Fibroblast of lung (primary cell): Measurements from ENCODE around the gene CPTP. TPM values are rescaled to one million over a fixed set of nuclear protein-coding genes. Genes with fewer than 3 reads are reported as not detected.

Experiments
- DNase-seq, 2 donors: peaks; one replicate each; pipeline versions ENCODE4 v3.0.0 to v3.0.0-alpha.2; 2010; ENCODE audit warnings: low read depth in 2 of 2
- H2AFZ ChIP-seq: 2 replicates; pipeline ENCODE4 v1.5.1; 2012; ENCODE audit warnings: low read length, control low read depth, inconsistent platforms
- H3K27ac ChIP-seq: 2 replicates; pipeline ENCODE4 v1.5.1; 2011; ENCODE audit warnings: low read length, control low read depth; ENCODE audit not compliant: insufficient read depth
- H3K27me3 ChIP-seq: 2 replicates; pipeline ENCODE4 v1.5.1; 2011; ENCODE audit warnings: mild to moderate bottlenecking, low read length; ENCODE audit not compliant: control insufficient read depth, insufficient read depth
- H3K36me3 ChIP-seq: 2 replicates; pipeline ENCODE4 v1.5.1; 2011; ENCODE audit warnings: low read length; ENCODE audit not compliant: control insufficient read depth, insufficient read depth
- H3K4me1 ChIP-seq: 2 replicates; pipeline ENCODE4 v1.5.1; 2011; ENCODE audit warnings: low read length; ENCODE audit not compliant: control insufficient read depth, insufficient read depth; ENCODE audit errors: extremely low read depth
- H3K4me2 ChIP-seq: 2 replicates; pipeline ENCODE4 v1.5.1; 2011; ENCODE audit warnings: low read length, control low read depth; ENCODE audit not compliant: insufficient read depth; ENCODE audit errors: extremely low read depth
- H3K4me3 ChIP-seq, 4 experiments: fragments of 200-600 bp in 1 of 4; sonication (generic) in 1 of 4; replicated peaks in 1 of 4; 2 replicates each; pipeline ENCODE4 v1.5.1; 2011 to 2016; ENCODE audit warnings: low read length in 4 of 4, low read depth in 3 of 4, mild to moderate bottlenecking in 3 of 4, control low read depth in 2 of 4, inconsistent platforms in 1 of 4, mixed read lengths in 1 of 4; ENCODE audit not compliant: insufficient read depth in 1 of 4; ENCODE audit errors: control extremely low read depth in 1 of 4
- H3K79me2 ChIP-seq: 2 replicates; pipeline ENCODE4 v1.5.1; 2012; ENCODE audit warnings: mild to moderate bottlenecking, low read length, inconsistent platforms; ENCODE audit not compliant: control insufficient read depth, insufficient read depth
- H3K9ac ChIP-seq: 2 replicates; pipeline ENCODE4 v1.5.1; 2011; ENCODE audit warnings: mild to moderate bottlenecking, low read length, control low read depth; ENCODE audit not compliant: insufficient read depth
- H3K9me3 ChIP-seq: 2 replicates; pipeline ENCODE4 v1.5.1; 2012; ENCODE audit warnings: low read depth, low read length; ENCODE audit not compliant: control insufficient read depth, insufficient read depth
- H4K20me1 ChIP-seq: 2 replicates; pipeline ENCODE4 v1.5.1; 2011; ENCODE audit warnings: low read length; ENCODE audit not compliant: control insufficient read depth, insufficient read depth; ENCODE audit errors: extremely low read depth
- CTCF ChIP-seq, 2 donors: IDR thresholded peaks in 1 of 2; conservative IDR thresholded peaks in 1 of 2; 1 replicate in 1 of 2; 2 replicates in 1 of 2; pipeline ENCODE4 v1.5.1; 2011 to 2012; ENCODE audit warnings: low read length in 2 of 2, control low read depth in 1 of 2, inconsistent platforms in 1 of 2, low read depth in 1 of 2, mild to moderate bottlenecking in 1 of 2
- EZH2 ChIP-seq: IDR thresholded peaks from 2 replicates; pipeline ENCODE4 v1.5.1; 2012; ENCODE audit warnings: low read length, control low read depth, mild to moderate bottlenecking; ENCODE audit errors: missing control alignments
- polyA plus RNA-seq, 2 donors: library from polyadenylated mRNA; depleted of rRNA in 1 of 2; stranded (reverse) in 1 of 2; unstranded in 1 of 2; fragments of >200 nt; gene quantifications; 2 replicates each; pipeline ENCODE4 v1.2.1, GENCODE V29; 2011 to 2012; ENCODE audit warnings: missing spikeins in 1 of 2
- total RNA-seq: library from RNA; depleted of rRNA; stranded (reverse); fragments of >200 nt; gene quantifications from 2 replicates; pipeline ENCODE4 v1.2.1, GENCODE V29; 2014

Gene CPTP
- total and polyA plus RNA-seq, 2 donors (not counting 1 experiment from before 2014, with no cell fraction given): 6.0 to 10.1 TPM

DNA sequence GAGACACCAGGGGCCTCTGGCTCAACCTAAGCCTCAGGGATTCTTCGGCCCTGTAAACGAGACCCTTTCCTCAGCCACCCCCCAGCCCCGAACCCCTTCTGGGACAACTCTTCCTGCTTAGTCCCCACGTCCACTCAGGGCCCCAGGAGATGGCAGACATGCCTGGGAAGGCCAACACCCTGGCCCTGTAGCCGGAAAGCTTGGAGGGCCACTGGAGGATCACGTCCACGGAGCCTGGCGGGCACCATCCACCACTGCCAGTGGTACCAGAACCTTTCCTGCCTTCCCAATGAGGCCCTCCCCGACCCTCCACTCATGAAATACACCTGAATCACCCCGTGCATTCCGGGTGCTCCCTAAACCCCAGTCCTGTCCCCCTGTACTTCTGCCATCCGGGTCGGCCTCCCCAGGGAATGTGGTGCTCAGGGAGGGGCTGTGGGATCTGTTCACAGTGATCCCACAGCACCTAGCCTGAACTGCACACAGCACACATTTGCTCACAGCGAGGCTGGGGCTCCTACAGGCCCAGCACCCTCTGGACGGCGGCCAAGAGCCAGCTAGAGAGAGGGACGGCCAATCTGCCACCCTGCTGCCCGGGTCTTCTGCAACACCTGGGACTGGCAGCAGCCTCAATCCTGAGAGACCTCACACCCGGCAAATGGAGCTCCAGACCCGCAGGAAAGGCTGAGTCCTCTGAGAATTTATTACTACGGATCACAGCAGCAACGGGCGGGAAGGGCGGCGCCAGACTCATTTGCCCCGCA, 48.6 kb downstream of the CPTP start:
- peak overlapping the region; percentile 86 for H3K4me2 ChIP-seq
- peaks cover 26% of the 10 kb centered on the region for H3K79me2 ChIP-seq
- H3K4me1 ChIP-seq: peaks cover 15% of the 10 kb centered on the region
- no peak overlapping the region for H3K27ac ChIP-seq
- H3K27me3 ChIP-seq: no peaks in the 10 kb centered on the region
- no peak for DNase-seq
- H3K9ac ChIP-seq: no peak overlapping the region
- H4K20me1 ChIP-seq: no peaks in the 10 kb centered on the region
- H3K9me3 ChIP-seq: no peaks in the 10 kb centered on the region
- no peak overlapping the region for H2AFZ ChIP-seq
- H3K36me3 ChIP-seq: peaks cover 17% of the 10 kb centered on the region
- no peak for TF ChIP-seq CTCF (conservative IDR thresholded peaks at IDR 0.05 in 1 of 2, IDR thresholded peaks at IDR 0.05 in 1 of 2; ENCODE audit: low read depth in 1 of 2, low read length in 2 of 2)
- no peak for TF ChIP-seq EZH2
- H3K4me3 ChIP-seq: peak overlapping the region in 2 of 4 experiments; percentile 10 to 72

- Histone ChIP-seq H3K4me1 (peaks cover 15% of the 10 kb centered on the region), H3K9me3 (no peaks in the 10 kb centered on the region), H3K36me3 (peaks cover 17% of the 10 kb centered on the region), H3K79me2 (peaks cover 26% of the 10 kb centered on the region), H2AFZ (no peak overlapping the region), H4K20me1 (no peaks in the 10 kb centered on the region), H3K27me3 (no peaks in the 10 kb centered on the region), H3K9ac (peak overlapping the region; percentile 84), H3K4me2 (peak overlapping the region; percentile 86), H3K27ac (peak overlapping the region; percentile 73), H3K4me3 (peak overlapping the region; percentile 51 to 86 (median 72))
- TF ChIP-seq EZH2 (no peak), CTCF (conservative IDR thresholded peaks at IDR 0.05 in 1 of 2, IDR thresholded peaks at IDR 0.05 in 1 of 2; ENCODE audit: low read depth in 1 of 2, low read length in 2 of 2) (no peak)
- DNase-seq: no peak
Observed at GRCh38 chr1:1373815-1374588, 49.4 kb downstream of the CPTP start.

- Histone ChIP-seq H4K20me1 (no peaks in the 10 kb centered on the region), H3K79me2 (peaks cover 26% of the 10 kb centered on the region), H3K27me3 (no peaks in the 10 kb centered on the region), H3K27ac (peak overlapping the region; percentile 73), H3K4me3 (peak overlapping the region; percentile 51 to 86 (median 72)), H3K36me3 (peaks cover 17% of the 10 kb centered on the region), H3K9ac (peak overlapping the region; percentile 84), H3K4me2 (peak overlapping the region; percentile 86), H3K4me1 (peaks cover 15% of the 10 kb centered on the region), H3K9me3 (no peaks in the 10 kb centered on the region), H2AFZ (no peak overlapping the region)
- DNase-seq: no peak
- TF ChIP-seq CTCF (conservative IDR thresholded peaks at IDR 0.05 in 1 of 2, IDR thresholded peaks at IDR 0.05 in 1 of 2; ENCODE audit: low read depth in 1 of 2, low read length in 2 of 2) (no peak), EZH2 (no peak)
Observed at GRCh38 chr1:1374589-1374928, 50.0 kb downstream of the CPTP start.
